Thyroid gland (tissue), 4 donors: ENCODE measurements around the gene KPNA5. TPM values are rescaled to one million over a fixed set of nuclear protein-coding genes. Genes with fewer than 3 reads are reported as not detected.

Experiments
- DNase-seq, 2 donors: peaks; one replicate each; pipeline ENCODE4 v3.0.0-alpha.2; 2019
- H3K27ac ChIP-seq, 3 donors: fragments of 200-600 bp; sonication (generic); 1 replicate in 2 of 3; 2 replicates in 1 of 3; pipeline ENCODE4 v1.5.1; 2016 to 2019; ENCODE audit warnings: mild to moderate bottlenecking in 1 of 3, moderate library complexity in 1 of 3
- H3K27me3 ChIP-seq: fragments of 200-600 bp; sonication (generic); one replicate; pipeline ENCODE4 v1.5.1; 2019
- H3K36me3 ChIP-seq, 2 donors: fragments of 200-600 bp; sonication (generic); one replicate each; pipeline ENCODE4 v1.5.1; 2016 to 2019
- H3K4me1 ChIP-seq, 2 donors: fragments of 200-600 bp; sonication (generic); one replicate each; pipeline ENCODE4 v1.5.1; 2017 to 2019
- H3K4me3 ChIP-seq, 3 donors: fragments of 200-600 bp; sonication (generic); replicated peaks in 1 of 3; 1 replicate in 2 of 3; 2 replicates in 1 of 3; pipeline ENCODE4 v1.5.1; 2016; ENCODE audit warnings: mild to moderate bottlenecking in 1 of 3
- H3K9me3 ChIP-seq: fragments of 200-600 bp; sonication (generic); one replicate; pipeline ENCODE4 v1.5.1; 2017
- CTCF ChIP-seq, 6 experiments: fragments of 200-600 bp in 3 of 6; fragments of 450-650 bp in 3 of 6; sonication (generic) in 3 of 6; IDR thresholded peaks; one replicate each; pipeline ENCODE4 v1.5.1; 2016 to 2019; ENCODE audit warnings: antibody characterized with exemption in 6 of 6, mild to moderate bottlenecking in 2 of 6, inconsistent platforms in 1 of 6, moderate library complexity in 1 of 6
- POLR2A ChIP-seq, 2 donors: fragments of 450-650 bp; IDR thresholded peaks; one replicate each; pipeline ENCODE4 v1.6.1; 2017; ENCODE audit warnings: antibody characterized with exemption in 2 of 2, mild to moderate bottlenecking in 2 of 2, moderate library complexity in 1 of 2
- WGBS, 2 donors: methylation state at CpG; one replicate each; pipeline ENCODE4 v1.1.5; 2017; 5-methylcytosine and 5-hydroxymethylcytosine counted together
- intact Hi-C: fragments of 100-400 bp; cut with DNase I; formaldehyde crosslinking; loops from one replicate; pipeline ENCODE4 v1.15.1; 2023
- total RNA-seq, 4 donors: library from RNA; depleted of rRNA; stranded (reverse); fragments of >200 nt; gene quantifications; one replicate each; pipeline ENCODE4 v1.2.3, GENCODE V29; 2016

The KPNA5 gene
- 10 to 100 TPM; 17.7 to 26.1 (median 22.4) TPM for total RNA-seq

DNA sequence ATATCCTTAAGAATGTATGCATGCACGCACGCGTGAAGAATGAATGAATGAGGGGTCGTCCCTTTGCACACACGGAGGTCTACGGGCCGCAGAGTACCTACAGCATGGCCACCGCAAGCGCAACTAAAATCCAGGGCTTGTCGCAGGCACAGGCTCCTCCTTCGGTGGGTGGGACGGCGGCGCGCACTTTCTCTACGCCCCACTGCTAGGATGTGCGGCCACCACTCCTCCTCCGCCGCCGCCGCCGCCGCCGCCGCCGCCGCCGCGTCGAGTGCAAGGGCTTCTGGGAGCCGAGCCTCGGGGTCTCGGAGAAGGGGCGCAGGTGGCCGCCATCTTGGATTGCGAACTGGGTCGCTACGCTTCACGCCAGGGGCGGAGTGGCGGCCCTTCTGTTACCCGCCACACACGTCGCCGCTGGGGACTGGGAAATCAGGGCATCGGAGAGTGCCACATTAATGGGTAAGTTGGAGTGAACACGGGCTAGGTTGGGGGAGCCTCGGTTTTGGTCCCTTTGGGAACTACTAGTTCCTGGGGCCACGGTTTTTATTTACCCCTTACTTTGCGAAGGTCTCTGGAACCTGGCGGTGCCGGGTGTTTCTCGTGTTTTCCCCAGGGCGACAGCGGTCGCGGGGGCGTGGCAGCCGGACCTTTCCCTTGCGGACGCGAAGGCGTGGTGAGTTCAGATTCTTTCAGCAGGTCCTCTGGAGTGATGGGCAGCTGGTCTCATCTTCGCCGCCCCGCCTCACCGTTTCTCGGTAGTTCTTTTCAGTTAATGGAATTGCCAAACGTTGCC lies at the start of gene KPNA5:
KPNA5 (plus strand) TSS at position 332 of the 793 bp plus-strand sequence; CDS start at position 456, 124 bp downstream.
- Histone ChIP-seq H3K4me3 (peak within 1 kb of the TSS; percentile 61 to 77 (median 61)), H3K27ac (peak within 1 kb of the TSS; percentile 86 to 93 (median 89)), H3K9me3 (no peaks in the 10 kb centered on the region), H3K4me1 (no peaks in the 10 kb centered on the region), H3K36me3 (no peaks in the 10 kb centered on the region), H3K27me3 (no peaks in the 10 kb centered on the region)
- 0 to 1% methylated on average over 38 to 60 of the region's 69 CpGs for WGBS, 2 donors
- intact Hi-C loops = no loop called here
- peak; percentile 90 to 92 for DNase-seq
- no peak for TF ChIP-seq CTCF (IDR thresholded peaks at IDR 0.05)
- TF ChIP-seq POLR2A (IDR thresholded peaks at IDR 0.05) = peak; percentile 22 to 88

GRCh38 chr6:116631379-116631990 lies 49.5 kb upstream of the KPNA5 start:
- no peaks in the 10 kb centered on the region for H3K36me3 ChIP-seq
- H3K9me3 ChIP-seq = no peaks in the 10 kb centered on the region
- no peaks in the 10 kb centered on the region for H3K27me3 ChIP-seq
- H3K4me3 ChIP-seq = no peak overlapping the region
- H3K4me1 ChIP-seq = no peaks in the 10 kb centered on the region
- TF ChIP-seq POLR2A (IDR thresholded peaks at IDR 0.05) = no peak
- TF ChIP-seq CTCF (IDR thresholded peaks at IDR 0.05) = no peak
- 51 to 71% methylated on average over 5 of the region's 5 CpGs for WGBS, 2 donors
- DNase-seq = peak in 1 of 2 donors; percentile 12
- no peak overlapping the region for H3K27ac ChIP-seq
- intact Hi-C loops = no loop called here

DNA sequence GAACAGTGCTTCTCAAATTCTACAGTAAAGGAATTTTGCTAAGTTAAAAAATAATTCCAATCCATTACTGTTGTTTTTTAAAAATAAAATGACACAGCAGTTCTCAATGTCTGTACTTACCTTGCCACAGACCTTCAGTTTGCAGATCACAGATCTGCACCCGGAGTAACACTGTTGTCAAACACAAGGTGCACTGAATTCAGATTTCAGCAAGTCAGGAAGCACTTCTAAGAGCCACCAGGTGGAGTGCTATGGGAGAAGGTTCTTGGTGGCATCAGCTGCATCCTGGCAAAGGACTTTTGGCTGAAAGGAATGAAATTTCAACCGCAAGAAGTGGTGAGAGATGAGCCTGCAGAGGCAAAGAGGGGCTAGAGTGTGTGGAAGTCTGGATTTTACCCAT lies 47.3 kb upstream of the KPNA5 start:
- Histone ChIP-seq H3K4me3 (no peak overlapping the region), H3K27ac (no peak overlapping the region), H3K9me3 (no peaks in the 10 kb centered on the region), H3K4me1 (no peaks in the 10 kb centered on the region), H3K27me3 (no peaks in the 10 kb centered on the region), H3K36me3 (no peaks in the 10 kb centered on the region)
- TF ChIP-seq CTCF (IDR thresholded peaks at IDR 0.05) (peak in 1 of 6 experiments; percentile 4), POLR2A (IDR thresholded peaks at IDR 0.05) (no peak)
- intact Hi-C loops = no loop called here
- 83 to 95% methylated on average over 2 of the region's 2 CpGs for WGBS, 2 donors
- no peak for DNase-seq

DNA sequence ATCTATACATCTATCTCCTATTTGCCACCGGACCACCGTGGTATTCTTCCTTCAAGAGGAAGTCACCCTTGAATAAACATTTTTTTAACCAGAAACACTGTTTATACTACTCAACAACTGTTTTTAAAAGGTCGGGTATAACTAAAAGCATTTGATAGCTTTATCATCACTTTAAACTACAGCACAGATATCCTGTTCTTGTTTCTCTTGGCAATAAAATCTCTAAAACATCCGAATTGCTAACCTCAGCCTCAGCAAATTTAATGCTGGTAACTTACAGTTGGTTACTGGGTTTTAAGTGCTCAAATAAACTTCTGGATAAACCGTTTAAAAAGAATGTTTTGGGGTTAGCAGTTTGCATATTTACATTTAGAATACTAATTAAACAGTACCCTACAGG lies 32.9 kb upstream of the KPNA5 start:
- intact Hi-C loops = no loop called here
- no peaks in the 10 kb centered on the region for H3K27me3 ChIP-seq
- peaks cover 0 to 3% of the 10 kb centered on the region in 2 donors for H3K36me3 ChIP-seq
- H3K9me3 ChIP-seq = no peaks in the 10 kb centered on the region
- no peak for DNase-seq
- peaks cover 0 to 4% of the 10 kb centered on the region in 2 donors for H3K4me1 ChIP-seq
- peak overlapping the region in 1 of 3 donors; percentile 35 for H3K27ac ChIP-seq
- WGBS, 2 donors = 22 to 23% methylated on average over 5 of the region's 5 CpGs
- H3K4me3 ChIP-seq = no peak overlapping the region
- TF ChIP-seq CTCF (IDR thresholded peaks at IDR 0.05) = no peak
- no peak for TF ChIP-seq POLR2A (IDR thresholded peaks at IDR 0.05)

- Histone ChIP-seq H3K4me1 (peaks cover 0 to 4% of the 10 kb centered on the region in 2 donors), H3K36me3 (peaks cover 0 to 3% of the 10 kb centered on the region in 2 donors), H3K9me3 (no peaks in the 10 kb centered on the region), H3K27me3 (no peaks in the 10 kb centered on the region), H3K4me3 (no peak overlapping the region), H3K27ac (no peak overlapping the region)
- 91 to 93% methylated on average over 3 of the region's 3 CpGs for WGBS, 2 donors
- intact Hi-C loops = no loop called here
- DNase-seq = no peak
- TF ChIP-seq CTCF (IDR thresholded peaks at IDR 0.05) (no peak), POLR2A (IDR thresholded peaks at IDR 0.05) (no peak)
These were observed 31.9 kb upstream of the KPNA5 start for GRCh38 chr6:116649129-116649528.
